ENCODE results near the gene LARP1B. TPM values are rescaled to one million over a fixed set of nuclear protein-coding genes. Genes with fewer than 3 reads are reported as not detected.
A peak's percentile ranks its signal among the peaks of the same experiment; 100 is the strongest.
"Not testable (repeated sequence)": the region's sequence is repeated elsewhere in the genome, so short reads cannot be mapped to it uniquely, and the experiment has no call there.

The LARP1B gene
- total RNA-seq, 1 experiment from 2014 or later = 42.9 TPM

DNA sequence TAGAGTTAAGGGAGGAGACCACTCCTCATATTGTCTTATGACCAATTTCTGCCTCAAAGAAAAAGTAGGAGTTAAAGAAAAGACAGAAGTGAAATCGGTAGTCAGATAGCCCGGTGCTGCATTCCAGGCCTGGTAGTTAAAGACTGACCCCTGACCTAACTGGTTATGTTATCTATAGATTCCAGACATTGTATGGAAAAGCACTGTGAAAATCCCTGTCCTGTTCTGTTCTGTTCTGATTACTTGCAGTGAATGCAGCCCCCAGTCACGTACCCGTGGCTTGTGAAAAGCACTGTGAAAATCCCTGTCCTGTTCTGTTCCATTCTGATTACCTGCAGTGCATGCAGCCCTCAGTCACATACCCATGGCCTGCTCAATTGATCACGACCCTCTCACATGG is 198.8 kb downstream of the LARP1B start:
- not testable (repeated sequence) for H3K56ac ChIP-seq (ENCODE audit: insufficient read length, low read depth, low read length); DNase-seq; H4K8ac ChIP-seq (replicated peaks; ENCODE audit: insufficient read length, low read depth, low read length); H3K4ac ChIP-seq (ENCODE audit: low read depth, low read length); H2BK15ac ChIP-seq (ENCODE audit: low read depth, low read length); H2AK5ac ChIP-seq (ENCODE audit: insufficient read length, low read length); H2BK5ac ChIP-seq (ENCODE audit: insufficient read length, low read length); H3K27ac ChIP-seq (ENCODE audit: insufficient read length, low read depth, low read length); H4K20me1 ChIP-seq (ENCODE audit: control insufficient read depth, insufficient read depth, insufficient read length); H3K27me3 ChIP-seq (ENCODE audit: insufficient read depth, low read length); H4K5ac ChIP-seq (ENCODE audit: insufficient read length, low read depth, low read length); H3K18ac ChIP-seq (ENCODE audit: insufficient read length, low read depth, low read length); H3K4me2 ChIP-seq (ENCODE audit: insufficient read depth, insufficient read length, low read length); H2BK120ac ChIP-seq (ENCODE audit: low read depth, low read length, poor library complexity, severe bottlenecking); H3K14ac ChIP-seq (ENCODE audit: insufficient read depth, low read length); H3K79me1 ChIP-seq (ENCODE audit: insufficient read depth, low read depth, low read length, poor library complexity, severe bottlenecking); H4K91ac ChIP-seq (ENCODE audit: insufficient read length, low read depth, low read length); H3K4me1 ChIP-seq (ENCODE audit: insufficient read depth, low read length); H3K9ac ChIP-seq (ENCODE audit: extremely low read depth, insufficient read length, low read length); H2AFZ ChIP-seq (ENCODE audit: low read length); H3K23me2 ChIP-seq (ENCODE audit: insufficient read length, low read depth, low read length, poor library complexity, severe bottlenecking); H3K79me2 ChIP-seq (ENCODE audit: insufficient read depth, low read length); H2BK12ac ChIP-seq (ENCODE audit: insufficient read length, low read depth, low read length); H3K9me3 ChIP-seq (ENCODE audit: control insufficient read depth, low read depth, low read length); H2BK20ac ChIP-seq (ENCODE audit: low read depth, low read length, poor library complexity, severe bottlenecking); H3T11ph ChIP-seq (ENCODE audit: low read length); H3K23ac ChIP-seq (ENCODE audit: insufficient read length, low read depth, low read length); H3K4me3 Mint-ChIP-seq; H3K27me3 Mint-ChIP-seq (ENCODE audit: low read depth)
- no CpG with 5 or more reads among the region's 5 CpGs for WGBS (ENCODE audit: extremely low coverage, insufficient read length, low lambda C conversion rate)
- Mint-ChIP-seq H3K9me3 (peaks cover 31 to 46% of the 10 kb centered on the region in 2 experiments), H3K36me3 (ENCODE audit: insufficient read depth in 1 of 3, low read depth in 3 of 3) (peaks cover 9 to 36% (median 11%) of the 10 kb centered on the region in 3 experiments), H3K4me1 (peaks cover 7 to 11% of the 10 kb centered on the region in 2 experiments), H3K27ac (peak overlapping the region in 1 of 3 experiments; percentile 68; a peak in 1 of 7 replicates)

Other genes with a start within 250 kb of the LARP1B start
- 36.4 and 40.2 TPM in 2 replicates for gene PLK4, start 180.4 kb upstream of the LARP1B start, total RNA-seq (2021)
- gene MFSD8, start 96.1 kb upstream of the LARP1B start, total RNA-seq (2021) = 24.0 and 24.8 TPM in 2 replicates
- 16.3 and 16.5 TPM in 2 replicates for gene ABHD18, start 95.9 kb upstream of the LARP1B start, total RNA-seq (2021)
- 72.6 and 77.6 TPM in 2 replicates for gene PGRMC2, start 226.5 kb downstream of the LARP1B start, total RNA-seq (2021)

Measured in H9 (cell line).